Subcutaneous adipose tissue (tissue), 4 donors: Measurements from ENCODE around the gene MRPL3. TPM values are rescaled to one million over a fixed set of nuclear protein-coding genes. Genes with fewer than 3 reads are reported as not detected.

ENCODE experiments used
- CTCF ChIP-seq: fragments of 450-650 bp; IDR thresholded peaks from one replicate; pipeline ENCODE4 v1.5.1; 2016; ENCODE audit warnings: low read depth, mild to moderate bottlenecking, control low read depth, antibody characterized with exemption, moderate library complexity
- total RNA-seq, 4 donors: library from RNA; depleted of rRNA; stranded (reverse); fragments of >200 nt; gene quantifications; one replicate each; pipeline ENCODE4 v1.1.0, GENCODE V29; 2016

MRPL3 gene
- total RNA-seq, 4 donors from 2014 or later, result 51.4 to 118 (median 62.7) TPM

- no peak for TF ChIP-seq CTCF
Observed at GRCh38 chr3:131447349-131447748, 55.4 kb downstream of the MRPL3 start.

- no peak for TF ChIP-seq CTCF
Observed at GRCh38 chr3:131444180-131444579, 58.6 kb downstream of the MRPL3 start.

GRCh38 chr3:131439084-131439483 lies 63.7 kb downstream of the MRPL3 start:
- TF ChIP-seq CTCF, result no peak

GRCh38 chr3:131435000-131435399 lies 67.8 kb downstream of the MRPL3 start:
- TF ChIP-seq CTCF, result no peak

GRCh38 chr3:131432441-131432840 lies 70.3 kb downstream of the MRPL3 start:
- no peak for TF ChIP-seq CTCF

GRCh38 chr3:131431754-131432153 lies 71.0 kb downstream of the MRPL3 start:
- TF ChIP-seq CTCF, result no peak

- TF ChIP-seq CTCF, result no peak
Observed at GRCh38 chr3:131427226-131427625, 75.5 kb downstream of the MRPL3 start.
